NOMO-1 (cell line): ENCODE measurements around the gene OAT.

Experiments
- DNase-seq, 2 experiments: peaks; one replicate each; lab custom pipeline; 2025; ENCODE audit not compliant: unreplicated experiment in 2 of 2; lab: John Stamatoyannopoulos, UW

Gene OAT

DNA sequence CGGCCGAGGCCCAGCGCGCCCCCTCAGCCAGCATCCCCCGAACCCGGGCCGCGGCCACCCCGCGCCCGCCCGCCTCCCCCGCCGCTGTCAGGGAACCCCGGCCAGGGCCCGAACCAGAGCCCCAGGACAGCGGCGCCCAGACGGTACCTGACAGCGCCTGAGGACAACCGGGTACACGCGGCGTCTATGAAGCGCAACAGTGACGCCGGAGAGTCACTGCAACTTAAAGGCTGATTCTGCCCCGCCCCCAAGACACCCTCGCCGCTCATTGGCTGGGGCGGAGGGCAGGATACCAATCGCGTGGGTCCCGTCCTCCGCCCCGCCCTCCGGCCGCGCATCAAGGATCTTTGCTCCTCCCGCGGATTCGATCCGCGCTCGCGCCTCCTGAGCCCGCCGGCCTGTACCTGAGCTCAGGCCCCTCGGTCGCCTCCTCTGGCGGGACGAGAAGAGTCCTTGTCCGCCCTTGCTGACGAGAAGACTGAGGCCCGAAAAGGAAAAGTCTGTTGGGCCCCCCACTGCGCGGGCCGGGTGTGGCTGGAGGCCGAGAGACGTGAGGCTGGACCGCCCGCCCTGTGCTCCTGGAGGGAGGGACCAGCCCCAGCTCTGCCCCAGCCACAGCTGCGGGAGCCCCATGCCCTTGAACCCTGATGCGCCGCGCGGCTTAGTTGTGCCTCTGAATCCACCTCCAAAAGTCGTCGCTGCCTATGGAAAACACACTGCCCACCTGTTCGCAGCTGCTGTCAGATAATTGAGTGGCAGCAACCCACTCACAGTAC lies at the start of gene OAT:
Gene OAT, minus strand, starts transcription at position 198 of the 776 bp plus-strand sequence. CDS start 6,752 bp downstream, outside the sequence.
- DNase-seq: peak; percentile 94 to 96

DNA sequence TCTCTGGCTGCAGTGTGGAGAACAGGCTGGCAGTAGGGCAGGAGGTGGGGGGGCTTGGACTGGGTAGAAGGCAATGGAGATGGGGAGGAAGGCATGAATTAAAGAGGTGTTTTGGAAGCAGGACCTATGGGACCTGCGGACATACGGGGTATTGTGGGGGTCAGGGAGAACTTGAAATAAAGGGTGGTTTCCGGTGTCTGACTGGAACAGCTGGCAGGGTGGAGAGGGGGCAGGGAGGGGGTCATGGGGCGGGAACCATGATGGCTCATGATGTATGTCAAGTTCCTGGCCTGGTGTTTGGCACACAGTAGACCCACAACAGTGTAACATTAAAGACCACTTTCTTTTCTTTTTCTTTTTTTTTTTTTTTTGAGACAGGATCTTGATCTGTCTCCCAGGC lies 48.4 kb upstream of the OAT start:
- DNase-seq: no peak

DNA sequence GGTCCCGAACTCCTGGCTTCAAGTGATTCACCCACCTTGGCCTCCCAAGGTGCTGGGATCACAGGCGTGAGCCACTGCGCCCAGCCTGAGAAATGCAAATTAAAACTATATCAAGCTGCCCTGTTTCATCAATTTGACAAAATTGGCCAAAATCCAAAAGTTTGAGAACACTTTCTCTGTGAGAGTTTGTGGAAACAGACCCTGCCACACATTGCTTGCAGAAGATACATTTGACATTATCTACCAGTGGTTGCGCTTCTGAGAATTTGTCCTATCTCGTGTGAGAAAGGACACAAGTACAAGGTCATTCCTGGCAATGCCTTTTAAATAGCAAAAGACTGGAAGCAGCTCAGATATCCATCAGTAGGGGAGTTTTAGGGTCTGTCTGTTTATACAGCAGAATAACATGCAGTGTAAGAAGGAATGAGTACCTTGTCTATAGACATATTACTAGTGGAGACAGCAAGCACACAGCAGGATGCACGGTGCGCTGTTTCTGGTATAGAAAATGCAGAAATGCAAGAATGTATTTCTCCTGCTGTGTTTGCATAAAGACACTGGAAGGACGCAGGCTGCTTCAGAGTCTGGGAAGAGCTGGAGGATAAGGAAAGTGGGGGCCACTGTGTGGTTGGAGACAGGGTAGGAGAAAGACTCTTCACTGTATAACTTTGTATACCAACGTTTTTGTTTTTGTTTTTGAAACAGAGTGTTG lies 47.2 kb upstream of the OAT start:
- DNase-seq: no peak

DNA sequence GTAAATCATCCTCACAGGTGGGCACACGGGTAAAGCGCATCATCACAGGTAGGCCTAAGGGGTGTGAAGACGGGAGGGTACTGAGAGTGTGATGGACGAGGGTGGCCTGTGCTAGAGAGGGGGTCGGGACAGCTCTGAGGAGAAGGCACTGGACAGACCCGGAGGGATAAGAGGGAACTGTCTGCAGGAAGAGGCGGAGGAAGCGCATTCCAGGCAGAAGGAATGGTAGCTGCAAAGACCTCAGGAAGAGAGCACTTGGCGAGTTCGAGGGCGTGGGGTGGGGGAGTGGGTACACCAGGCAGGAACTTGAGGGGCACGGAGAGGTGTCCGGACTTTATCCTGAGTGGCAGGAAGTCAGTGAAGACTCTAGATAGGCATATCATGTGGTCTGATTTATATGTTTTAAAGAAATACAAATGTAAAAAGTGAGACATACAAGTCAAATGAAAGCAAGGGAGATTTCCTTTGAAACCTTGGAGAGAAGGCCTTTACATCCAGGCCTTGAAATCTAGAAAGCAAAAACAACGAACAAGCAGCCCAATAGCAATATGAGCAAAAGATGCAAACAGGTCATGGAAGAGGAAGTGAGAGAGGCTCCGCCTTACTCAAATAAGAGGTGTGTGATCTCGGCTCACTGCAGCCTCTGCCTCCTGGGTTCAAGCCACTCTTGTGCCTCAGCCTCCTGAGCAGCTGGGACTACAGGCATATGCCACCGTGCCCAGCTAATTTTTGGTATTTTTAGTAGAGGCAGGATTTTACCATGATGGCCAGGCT lies 46.5 kb upstream of the OAT start:
- DNase-seq: peak; percentile 19 to 63

DNA sequence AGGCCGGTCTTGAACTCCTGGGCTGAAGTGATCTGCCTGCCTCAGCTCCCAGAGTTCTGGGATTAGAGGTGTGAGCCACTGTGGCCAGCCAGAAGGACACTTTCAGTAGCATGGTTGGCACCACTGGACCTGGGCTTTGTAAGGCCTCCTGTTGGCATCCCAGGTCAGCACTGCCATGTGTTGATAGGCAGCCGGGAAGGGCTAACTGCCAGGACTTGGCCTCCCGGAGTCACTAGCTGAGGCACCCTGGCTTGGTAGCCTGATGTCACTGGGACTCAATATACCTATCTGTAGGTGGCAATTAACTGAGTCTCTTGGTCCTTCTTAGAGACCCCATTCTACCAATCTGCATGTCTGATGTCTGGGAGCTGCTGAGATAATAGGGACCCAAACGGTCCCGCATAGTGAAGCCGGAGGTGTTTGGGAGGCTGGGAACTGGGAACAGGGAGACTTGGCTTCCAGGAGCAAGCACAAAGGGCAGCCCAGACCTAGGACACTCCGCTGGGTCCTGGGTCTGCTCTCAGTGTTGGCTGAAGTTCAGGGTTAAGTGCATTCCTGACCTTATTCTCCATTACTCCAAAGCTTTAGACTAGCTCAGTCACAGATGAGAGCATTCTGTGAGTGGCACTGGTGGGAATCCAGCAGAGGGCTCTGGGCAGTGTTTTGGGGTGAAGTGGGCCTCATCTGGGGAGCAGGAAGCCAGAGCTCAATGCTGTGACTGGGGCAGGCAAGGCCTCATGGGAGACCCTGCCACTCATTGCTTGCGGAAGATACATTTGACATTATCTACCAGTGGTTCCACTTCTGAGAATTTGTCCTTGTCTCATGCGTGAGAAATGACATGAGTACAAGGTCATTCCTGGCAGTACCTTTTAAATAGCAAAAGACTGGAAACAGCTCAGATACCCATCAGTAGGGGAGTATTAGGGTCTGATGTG lies 45.6 kb upstream of the OAT start:
- no peak for DNase-seq

DNA sequence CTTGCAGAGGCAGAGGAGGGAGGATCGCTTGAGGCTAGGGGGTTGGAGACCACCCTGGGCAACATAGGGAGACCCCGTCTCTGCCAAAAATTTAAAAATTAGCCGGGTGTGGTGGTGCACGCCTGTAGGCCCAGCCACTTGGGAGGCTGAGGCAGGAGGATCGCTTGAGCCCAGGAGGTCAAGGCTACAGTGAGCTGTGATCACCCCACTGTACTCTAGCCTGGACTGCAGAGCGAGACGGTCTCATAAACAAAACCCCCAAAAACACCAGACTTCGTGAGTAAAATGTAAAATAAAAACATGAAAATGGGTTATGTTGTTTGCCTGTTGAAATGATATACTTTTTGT lies 43.6 kb upstream of the OAT start:
- DNase-seq: no peak

DNA sequence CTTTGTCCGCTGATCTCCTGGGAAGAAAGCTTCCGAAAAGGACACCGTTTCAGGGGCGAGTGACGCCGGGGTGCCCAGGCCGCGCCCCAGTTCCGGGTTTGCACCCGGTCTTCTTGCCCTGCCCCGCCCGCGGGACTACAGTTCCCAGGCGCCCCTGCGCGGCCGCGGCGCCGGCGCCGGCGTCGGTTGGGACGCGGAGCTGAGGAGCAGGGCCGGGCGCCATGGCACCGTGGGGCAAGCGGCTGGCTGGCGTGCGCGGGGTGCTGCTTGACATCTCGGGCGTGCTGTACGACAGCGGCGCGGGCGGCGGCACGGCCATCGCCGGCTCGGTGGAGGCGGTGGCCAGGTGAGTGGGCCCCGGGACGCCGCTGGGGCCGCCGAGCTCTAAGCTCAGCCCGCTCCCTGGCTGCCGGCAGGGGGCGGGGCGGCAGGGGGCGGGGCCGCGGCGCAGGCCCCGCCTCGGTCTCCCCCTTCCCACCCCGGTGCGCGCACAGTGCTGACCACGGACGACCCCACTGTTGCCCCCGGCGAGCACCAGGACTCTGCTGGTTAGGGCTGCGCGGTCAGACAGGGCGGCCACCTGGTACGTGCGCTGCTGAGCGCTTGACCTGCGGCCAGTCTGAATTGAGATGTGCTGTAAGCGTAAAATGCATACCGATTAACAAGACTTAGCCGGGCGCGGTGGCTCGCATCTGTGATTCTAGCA lies 43.1 kb upstream of the OAT start, which contains the start of gene LHPP:
Gene LHPP, plus strand, starts transcription at position 182 of the 706 bp plus-strand sequence. Its CDS starts 40 bp downstream, at position 222.
- DNase-seq: peak; percentile 79 to 89

DNA sequence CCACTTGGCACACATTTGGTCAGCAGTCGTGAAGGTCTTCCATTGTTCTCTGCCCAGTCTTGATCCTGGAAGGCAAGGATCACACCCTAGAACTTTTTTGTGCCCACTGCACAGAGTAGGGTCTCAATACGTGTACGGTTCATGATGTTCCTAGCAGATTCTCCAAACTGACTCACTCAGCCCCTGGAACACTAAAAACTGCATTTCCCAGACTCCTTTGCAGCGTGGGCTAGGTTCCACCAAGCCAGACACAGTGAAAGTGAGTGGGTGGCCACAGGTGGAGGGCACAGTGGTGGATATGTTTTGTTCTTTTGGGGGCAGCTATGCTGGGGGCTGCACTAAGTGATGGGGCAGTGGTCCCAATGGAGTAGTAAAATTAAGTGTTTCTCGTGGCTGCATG lies 41.4 kb upstream of the OAT start:
- DNase-seq: no peak

DNA sequence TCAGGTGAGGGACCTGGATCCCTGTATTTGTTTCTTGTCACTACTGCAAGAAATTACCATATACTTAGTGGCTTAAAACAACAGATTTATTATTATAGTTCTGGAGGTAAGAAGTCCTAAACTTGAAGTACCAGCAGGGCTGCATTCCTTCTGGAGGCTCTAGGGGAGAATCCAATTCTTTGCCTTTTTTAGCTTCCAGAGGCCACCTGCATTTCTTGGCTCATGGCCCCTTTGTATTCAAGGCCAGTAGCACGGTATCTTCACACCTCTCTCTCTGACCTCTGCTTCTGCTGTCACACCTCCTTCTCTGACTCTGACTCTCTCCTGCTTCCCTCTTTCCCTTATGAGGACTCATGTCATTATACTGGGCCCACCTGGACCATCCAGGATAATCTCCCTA lies 40.7 kb upstream of the OAT start:
- DNase-seq: no peak

DNA sequence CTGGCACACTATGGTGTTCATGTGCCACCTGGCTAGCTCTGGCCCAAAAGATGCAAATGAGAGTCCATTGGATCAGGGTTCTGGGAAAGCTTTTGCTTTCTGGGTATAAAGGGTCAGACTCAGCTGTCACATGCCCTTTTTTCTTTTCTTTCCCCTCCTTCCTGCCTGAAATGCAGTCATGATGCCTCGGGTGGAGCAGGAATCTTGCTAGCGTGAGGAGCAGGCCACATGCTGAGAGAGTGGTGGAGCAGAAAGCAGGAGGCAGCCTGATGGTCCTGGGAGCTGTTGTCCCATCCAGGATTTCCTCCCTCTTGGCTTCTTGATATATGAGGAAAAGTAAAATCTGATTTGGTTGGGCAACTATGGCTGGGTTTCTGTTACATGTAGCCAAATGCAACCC lies 40.2 kb upstream of the OAT start:
- no peak for DNase-seq

DNA sequence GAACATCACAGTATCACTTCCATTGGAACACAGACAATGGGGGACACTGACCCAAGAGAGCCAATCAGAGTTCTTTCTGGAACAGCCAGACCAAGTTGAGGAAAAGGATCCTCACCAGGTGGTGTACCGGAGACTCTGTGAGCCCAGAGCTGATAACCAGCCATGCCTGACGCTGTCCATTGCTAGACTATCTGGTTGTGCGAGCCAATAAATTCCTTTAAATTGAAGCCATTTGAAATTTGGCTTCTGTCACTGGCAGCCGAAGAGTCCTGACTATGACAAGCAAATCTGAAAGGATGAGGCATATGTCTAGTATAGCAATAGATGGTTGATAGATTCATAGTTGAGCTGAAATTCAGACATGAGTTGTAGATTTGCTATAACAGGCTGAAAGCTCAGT lies 39.8 kb upstream of the OAT start:
- DNase-seq: no peak

DNA sequence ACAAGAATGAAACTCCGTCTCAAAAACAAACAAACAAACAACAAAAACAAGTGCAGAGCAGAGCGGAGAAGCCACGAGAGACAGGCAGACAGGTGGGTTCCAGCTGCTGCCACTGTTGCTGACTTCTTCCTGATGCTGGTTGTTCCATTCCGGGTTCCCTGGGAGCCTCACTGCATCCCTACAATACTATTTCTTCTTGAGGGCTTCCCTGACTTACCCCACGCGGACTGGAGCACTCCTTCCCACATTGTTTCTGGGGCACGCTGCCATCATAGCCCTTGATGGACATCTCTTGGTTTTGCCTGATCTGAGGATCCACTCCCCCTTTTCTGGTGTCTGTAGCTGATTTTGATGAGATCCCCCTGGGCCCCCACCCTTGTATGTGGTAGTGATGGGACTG lies 36.7 kb upstream of the OAT start:
- DNase-seq: no peak

DNA sequence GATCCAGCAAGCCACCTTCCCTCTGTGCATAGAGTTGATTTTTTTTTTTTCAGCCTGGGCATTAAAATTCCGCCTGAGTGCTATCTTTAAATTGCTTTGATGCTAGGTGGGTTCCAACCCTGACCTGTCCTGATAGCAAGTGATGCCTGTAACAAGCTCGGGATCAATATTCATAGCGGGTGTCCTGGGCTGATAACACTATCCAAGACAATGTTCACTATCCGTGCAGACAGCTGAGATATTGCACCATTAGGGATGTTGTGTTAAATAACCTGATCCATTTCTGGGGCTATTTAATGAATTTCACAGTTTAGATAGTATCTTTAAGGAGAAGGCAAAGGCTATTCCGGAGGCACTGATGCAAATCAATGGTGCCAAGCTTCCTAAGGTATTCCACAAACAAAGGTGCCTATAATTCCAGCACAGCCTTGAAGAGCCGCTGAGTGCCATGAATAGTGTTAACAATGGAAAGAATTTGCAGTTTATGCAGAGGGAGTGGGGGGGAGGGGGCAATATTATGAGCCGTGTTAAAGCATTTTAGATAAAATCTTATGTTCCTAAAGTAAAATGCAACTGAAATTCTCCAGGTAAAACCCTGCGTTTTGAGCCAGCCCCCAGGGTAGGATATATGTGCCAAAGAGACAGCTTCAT lies 35.4 kb upstream of the OAT start:
- no peak for DNase-seq

DNA sequence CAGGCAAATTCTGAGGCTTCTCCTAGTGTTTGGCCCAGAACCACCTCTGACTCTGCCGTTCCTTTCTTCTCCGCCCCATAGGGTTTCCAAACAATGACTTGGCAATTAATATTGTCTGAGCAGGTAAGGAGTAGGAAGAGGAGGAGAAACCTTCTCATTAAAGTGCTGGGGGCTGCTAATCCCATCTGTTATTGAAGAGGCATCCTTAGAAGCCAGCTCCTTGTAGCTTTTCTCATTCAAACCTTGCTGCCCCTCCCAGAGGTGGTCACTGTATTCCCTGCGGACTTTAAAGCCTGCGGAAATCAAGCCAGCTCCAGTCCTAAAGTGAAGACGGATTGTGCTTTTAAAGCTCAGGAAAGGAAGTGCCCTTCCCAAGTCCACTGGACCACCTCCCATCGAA lies 32.6 kb upstream of the OAT start:
- no peak for DNase-seq

DNA sequence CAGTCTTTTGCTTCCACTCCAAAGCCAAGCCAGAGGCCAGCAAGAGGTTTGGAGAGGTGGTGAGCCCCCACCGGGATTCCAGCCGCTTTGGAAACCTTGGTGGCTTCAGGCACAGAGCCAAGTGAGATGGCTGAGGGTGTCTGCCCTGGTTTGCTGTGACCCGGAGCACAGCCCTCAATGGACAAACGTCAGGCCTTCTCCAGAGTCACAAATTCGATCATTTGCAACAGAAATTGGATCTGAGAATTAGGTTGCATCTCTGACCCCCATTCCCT lies 32.0 kb upstream of the OAT start:
- DNase-seq: no peak

DNA sequence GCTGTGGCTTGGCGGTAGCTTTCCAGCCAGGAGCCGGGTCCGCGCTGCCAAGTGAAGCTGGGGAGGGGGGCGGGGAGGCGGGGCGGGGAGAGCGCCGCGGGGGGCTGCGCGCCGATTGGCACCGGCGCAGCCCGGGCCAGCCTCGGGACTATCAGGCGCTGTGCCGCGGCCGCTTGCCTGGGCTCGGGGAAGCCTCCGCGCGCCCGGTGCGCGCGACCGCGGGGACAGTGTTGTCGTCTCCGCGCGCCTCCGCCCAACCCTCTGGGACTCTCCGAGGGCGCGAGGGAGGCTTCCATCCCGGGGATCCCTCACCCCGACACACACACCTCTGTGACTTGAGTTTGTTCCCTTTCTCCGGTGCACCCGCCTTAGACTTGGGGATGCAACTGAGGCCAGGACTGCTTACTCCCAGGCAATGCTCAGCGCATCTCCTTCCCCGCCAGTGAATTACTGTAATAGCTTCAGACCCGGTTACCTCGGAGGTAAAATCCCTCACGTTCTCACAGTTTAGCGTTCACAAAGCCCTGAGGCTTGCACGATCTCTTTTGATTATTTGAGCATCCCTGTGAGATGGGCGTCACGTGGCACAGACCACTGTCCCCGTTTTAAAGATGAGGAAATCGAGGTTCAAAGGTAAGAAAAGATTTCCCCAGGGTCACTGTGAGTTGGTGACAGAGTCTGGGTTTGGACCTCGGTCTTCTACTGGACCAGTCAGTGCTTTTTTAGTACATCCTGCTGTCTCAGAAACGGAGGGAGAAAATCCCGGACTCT lies 31.5 kb upstream of the OAT start, which contains the start of gene NKX1-2:
Gene NKX1-2, minus strand, starts transcription at position 24 of the 771 bp plus-strand sequence. CDS start 92 bp downstream, outside the sequence.
- no peak for DNase-seq

DNA sequence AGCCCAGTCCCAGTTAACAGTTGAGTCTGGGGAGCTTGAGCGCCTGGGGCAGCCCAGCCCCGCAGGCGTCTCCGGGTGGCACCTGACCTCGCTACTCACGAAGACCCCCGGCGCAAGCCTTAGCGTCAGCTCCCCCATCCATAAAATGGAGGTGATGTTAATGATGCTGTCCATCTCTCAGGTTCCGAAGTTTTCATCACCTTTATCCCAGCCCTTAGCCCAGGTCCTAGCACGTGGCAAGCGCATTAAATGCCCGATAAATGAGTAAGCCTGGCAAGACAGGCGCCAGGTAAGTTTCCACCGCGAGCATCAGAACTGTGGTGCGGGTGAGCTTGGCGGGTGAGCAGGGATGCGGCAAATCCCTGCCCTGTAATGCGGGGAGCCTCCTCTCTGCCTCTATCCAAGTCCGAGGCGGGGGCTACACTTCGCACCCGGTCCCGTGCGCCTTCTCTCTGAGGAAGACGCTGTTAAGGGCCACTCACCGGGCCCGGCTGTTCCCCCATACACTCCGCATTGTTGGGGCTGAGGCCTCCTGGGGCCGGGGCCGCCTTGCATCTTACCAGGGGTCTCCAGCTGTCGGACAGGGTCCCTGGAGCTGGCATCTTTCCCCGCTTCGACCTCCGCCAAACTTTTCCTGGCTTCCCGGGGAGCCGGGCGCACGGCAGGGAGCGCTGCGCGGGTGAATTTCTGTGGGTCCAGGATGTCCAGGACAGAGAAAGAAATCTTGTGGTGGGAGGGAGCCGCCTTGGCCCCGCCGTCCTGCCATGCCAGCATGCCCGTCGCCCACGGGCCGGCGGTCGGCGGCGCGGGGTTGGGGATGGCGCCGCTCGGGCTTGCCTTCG lies 30.7 kb upstream of the OAT start:
- no peak for DNase-seq

DNA sequence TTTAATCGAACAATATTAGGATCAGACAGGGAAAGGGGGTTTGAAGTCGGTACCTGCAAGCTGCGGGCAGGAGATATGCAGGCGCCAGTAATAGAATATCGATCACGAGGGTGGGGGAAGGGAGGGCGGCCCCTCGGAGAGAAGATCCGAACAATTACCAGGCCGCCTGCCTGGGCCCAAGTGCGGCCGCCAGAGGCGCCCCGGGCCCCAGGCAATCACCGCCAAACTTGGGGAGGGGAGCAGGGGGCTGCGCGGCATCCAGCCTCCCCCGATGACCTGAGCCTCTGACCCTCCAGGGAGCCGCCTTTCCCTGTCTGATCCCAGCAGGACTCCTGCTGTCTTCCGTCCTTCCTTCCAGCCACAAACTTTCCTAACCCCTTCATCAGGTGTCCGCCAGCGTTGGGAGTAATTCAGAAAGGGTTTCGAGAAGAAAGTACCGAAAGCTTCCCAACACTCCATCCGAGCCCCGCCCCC lies 30.0 kb upstream of the OAT start:
- no peak for DNase-seq
